C4-2B (cell line): ENCODE results near the gene CCDC88B.

ENCODE experiments used
- H3K27ac ChIP-seq: fragments of 450-650 bp; 2 replicates; pipeline ENCODE4 v1.5.1; 2017
- CTCF ChIP-seq: fragments of 450-650 bp; conservative IDR thresholded peaks from 2 replicates; pipeline ENCODE4 v1.5.1; 2017; ENCODE audit warnings: mild to moderate bottlenecking
- ZFX ChIP-seq: fragments of 450-650 bp; IDR thresholded peaks from 2 replicates; pipeline ENCODE4 v1.6.1; 2017

Gene CCDC88B

GRCh38 chr11:64358536-64358906, 18.5 kb downstream of the CCDC88B start:
- TF ChIP-seq CTCF (no peak), ZFX (no peak)
- peak overlapping the region; percentile 97 for H3K27ac ChIP-seq

GRCh38 chr11:64358907-64359711, 19.1 kb downstream of the CCDC88B start, which contains the start of gene RPS6KA4:
Gene RPS6KA4 (plus strand): TSS chr11:64359162. CDS start chr11:64359236, 74 bp downstream.
- peak; percentile 68; the same call in 1 of the 2 replicates for TF ChIP-seq ZFX
- TF ChIP-seq CTCF: no peak
- H3K27ac ChIP-seq: peak within 1 kb of the TSS; percentile 97

GRCh38 chr11:64359712-64360445, 19.9 kb downstream of the CCDC88B start:
- peak overlapping the region; percentile 97 for H3K27ac ChIP-seq
- TF ChIP-seq CTCF (no peak), ZFX (no peak)

- H3K27ac ChIP-seq: peak overlapping the region; percentile 97; the same call in 1 of the 2 replicates
- TF ChIP-seq ZFX: no peak
- TF ChIP-seq CTCF: no peak
These were observed 20.5 kb downstream of the CCDC88B start for GRCh38 chr11:64360448-64360921.

GRCh38 chr11:64361659-64362058, 21.7 kb downstream of the CCDC88B start:
- no peak for TF ChIP-seq CTCF
- no peak for TF ChIP-seq ZFX
- H3K27ac ChIP-seq: no peak overlapping the region

GRCh38 chr11:64362339-64362738, 22.3 kb downstream of the CCDC88B start:
- TF ChIP-seq ZFX (no peak), CTCF (no peak)
- H3K27ac ChIP-seq: no peak overlapping the region

- TF ChIP-seq ZFX: no peak
- TF ChIP-seq CTCF: no peak
These were observed 24.4 kb downstream of the CCDC88B start for GRCh38 chr11:64364435-64364834.

More at GRCh38 chr11:64364435-64364834, 24.4 kb downstream of the CCDC88B start:
- H3K27ac ChIP-seq: no peak overlapping the region
